SU-DHL-6 (cell line): ENCODE measurements around the gene PDLIM5.

ENCODE experiments used
- CTCF ChIP-seq: fragments of 200-600 bp; sonication (generic); IDR thresholded peaks from one replicate; pipeline ENCODE4 v1.5.1; 2017; ENCODE audit warnings: antibody characterized with exemption, mild to moderate bottlenecking, low read length, moderate library complexity; ENCODE audit not compliant: insufficient read depth, poor library complexity, severe bottlenecking
- EZH2phosphoT487 ChIP-seq: fragments of 200-600 bp; sonication (generic), shearing (Covaris generic); conservative IDR thresholded peaks from 2 replicates; pipeline ENCODE4 v1.6.1; 2018; ENCODE audit warnings: mild to moderate bottlenecking, antibody characterized with exemption, low read length, moderate library complexity, mixed read lengths

- no peak for TF ChIP-seq CTCF
- no peak for TF ChIP-seq EZH2phosphoT487
These were observed 190.8 kb downstream of the PDLIM5 start for GRCh38 chr4:94642561-94642866.
